Activated CD4-positive, alpha-beta T cell treated with anti-CD3 and anti-CD28 coated beads for 48 hours (primary cell): ENCODE results near the gene FLRT2.

Source experiments
- DNase-seq: peaks from one replicate; pipeline ENCODE4 v3.0.0-alpha.2; 2020

Gene FLRT2

GRCh38 chr14:85675957-85676356 lies 146.0 kb downstream of the FLRT2 start:
- no peak for DNase-seq

DNA sequence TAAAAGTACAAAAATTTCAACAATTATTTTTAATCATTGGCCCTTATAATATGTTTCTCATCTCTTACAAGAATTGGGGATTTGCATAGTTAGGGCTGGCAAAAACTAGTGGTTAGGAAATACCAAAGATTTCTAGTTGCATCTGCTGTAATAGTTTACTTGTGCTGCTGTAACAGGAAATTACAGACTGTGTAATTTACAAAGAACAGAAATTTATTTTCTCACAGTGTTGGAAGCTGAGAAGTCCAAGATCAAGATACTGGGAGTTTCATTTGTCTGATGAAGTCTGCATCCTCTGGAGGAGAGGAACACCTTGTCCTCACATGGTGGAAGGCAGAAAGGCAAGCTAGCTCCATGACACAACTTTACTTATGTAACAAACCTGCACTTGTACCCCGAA lies 157.0 kb downstream of the FLRT2 start:
- DNase-seq: no peak

DNA sequence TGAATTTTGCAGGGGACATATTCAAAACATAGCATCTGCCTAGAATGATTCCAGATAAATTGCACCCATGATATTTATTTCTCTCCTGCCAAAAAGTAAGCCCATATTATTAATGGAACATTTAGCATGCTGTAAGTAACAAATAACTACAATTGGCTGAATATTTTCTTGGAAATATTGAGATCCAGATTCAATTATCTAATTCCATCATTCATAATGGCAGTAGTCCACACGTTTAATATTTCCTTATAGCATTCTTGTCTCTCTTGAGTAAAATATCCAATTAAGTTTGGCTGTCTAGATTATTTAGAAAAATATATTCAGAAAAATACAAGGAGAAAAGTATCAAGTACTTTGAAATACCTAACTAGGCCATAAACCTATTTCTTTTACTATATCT lies 157.5 kb downstream of the FLRT2 start:
- DNase-seq: no peak

- no peak for DNase-seq
Observed at GRCh38 chr14:85688006-85688405, 158.1 kb downstream of the FLRT2 start.

DNA sequence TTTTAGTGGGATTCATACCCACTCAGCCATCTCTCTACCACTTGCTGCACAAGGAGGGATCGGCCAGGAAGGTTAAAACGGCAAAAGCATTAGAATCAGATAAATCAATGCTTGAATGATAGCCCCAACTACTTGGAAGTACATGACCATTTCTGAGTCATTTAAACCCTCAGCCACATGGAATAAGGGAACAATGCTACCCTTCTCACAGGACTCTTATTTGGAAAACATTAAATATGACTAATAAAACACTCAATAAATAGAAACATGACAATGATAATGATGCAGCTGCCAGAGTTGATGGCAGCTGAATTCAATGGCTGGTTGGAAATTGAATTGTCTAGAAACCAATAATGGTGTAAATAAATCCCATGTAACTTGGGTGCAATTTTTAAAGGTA lies 165.4 kb downstream of the FLRT2 start:
- DNase-seq: no peak

DNA sequence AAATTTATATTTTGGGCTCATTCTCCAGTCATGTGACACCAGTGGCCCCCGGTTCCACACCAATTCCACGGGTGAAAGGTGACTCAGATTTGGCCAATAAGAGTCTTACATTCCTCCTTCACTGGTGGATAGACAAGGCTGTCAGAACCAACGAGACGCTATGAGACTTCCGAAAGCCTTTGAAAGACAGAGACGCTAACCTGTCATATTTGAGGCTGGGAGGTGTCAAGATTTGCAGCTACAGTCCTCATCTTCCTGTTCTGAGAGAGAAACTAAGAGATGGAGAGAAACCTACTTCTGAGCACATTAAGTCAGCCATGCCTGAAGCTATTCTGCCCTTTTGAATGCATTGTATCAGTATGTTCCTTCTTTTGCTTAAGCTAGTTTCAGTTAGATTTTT lies 171.2 kb downstream of the FLRT2 start:
- DNase-seq: no peak

GRCh38 chr14:85701763-85702162 lies 171.8 kb downstream of the FLRT2 start:
- DNase-seq: no peak

GRCh38 chr14:85702191-85702590 lies 172.2 kb downstream of the FLRT2 start:
- DNase-seq: no peak

DNA sequence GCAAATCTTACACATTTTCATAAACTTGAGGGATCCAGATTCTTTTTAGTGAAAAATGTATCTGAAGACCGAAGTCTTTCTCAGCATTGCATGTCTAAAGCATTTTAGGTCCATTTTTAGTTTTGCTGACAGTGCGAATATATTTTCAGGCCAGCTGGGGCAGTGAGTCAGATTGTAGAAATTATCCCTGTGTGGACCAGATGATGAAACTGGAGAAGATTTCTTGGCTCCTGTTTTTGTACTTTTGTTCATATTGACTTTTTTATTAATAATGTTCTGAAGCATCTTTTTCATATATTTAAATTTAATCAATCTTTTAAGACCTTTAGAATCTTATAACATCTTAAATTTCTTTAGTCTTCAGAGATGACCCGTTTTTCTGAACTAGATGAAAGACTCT lies 173.1 kb downstream of the FLRT2 start:
- DNase-seq: no peak
